K562 (cell line): ENCODE results near the gene EXOC4. TPM values are rescaled to one million over a fixed set of nuclear protein-coding genes. Genes with fewer than 3 reads are reported as not detected.

Experiments
- CBFA2T3 ChIP-seq: fragments of 450-650 bp; IDR thresholded peaks from 2 replicates; pipeline ENCODE4 v1.6.1; 2017
- CCNT2 ChIP-seq: IDR thresholded peaks from 2 replicates; pipeline ENCODE4 v1.6.1; 2011; ENCODE audit warnings: borderline replicate concordance, low read depth, mild to moderate bottlenecking, moderate library complexity, mixed read lengths, low read length; ENCODE audit not compliant: insufficient read length; ENCODE audit errors: extremely low read depth
- CEBPB ChIP-seq: fragments of 450-650 bp; IDR thresholded peaks from 2 replicates; pipeline ENCODE4 v1.6.1; 2016; ENCODE audit warnings: missing genetic modification characterization, missing compliant biosample characterization
- E2F3 ChIP-seq: fragments of 250-450 bp; sonication (Bioruptor Pico); IDR thresholded peaks from 2 replicates; pipeline ENCODE4 v1.4.0; 2020; ENCODE audit warnings: mild to moderate bottlenecking
- EP300 ChIP-seq: IDR thresholded peaks from 2 replicates; pipeline ENCODE4 v1.6.1; 2012; ENCODE audit warnings: low read length, improper control_type of control experiment
- ETS2 ChIP-seq: IDR thresholded peaks from 2 replicates; pipeline ENCODE4 v1.6.1; 2016; ENCODE audit warnings: borderline replicate concordance, missing genetic modification characterization, mild to moderate bottlenecking, moderate library complexity, missing compliant biosample characterization; ENCODE audit not compliant: poor library complexity, severe bottlenecking
- HDAC6 ChIP-seq: IDR thresholded peaks from 2 replicates; pipeline ENCODE4 v1.6.1; 2012; ENCODE audit warnings: low read depth, mild to moderate bottlenecking, control low read depth, inconsistent platforms, low read length, moderate library complexity
- KDM1A ChIP-seq, 2 experiments: fragments of 450-650 bp; IDR thresholded peaks; 2 replicates each; pipeline ENCODE4 v1.6.1; 2016; ENCODE audit warnings: mild to moderate bottlenecking in 2 of 2
- NFXL1 ChIP-seq: fragments of 450-650 bp; formaldehyde crosslinking; IDR thresholded peaks from 2 replicates; pipeline ENCODE4 v1.4.0; 2021; ENCODE audit warnings: mild to moderate bottlenecking
- NRF1 ChIP-seq, 2 experiments: fragments of 450-650 bp; IDR thresholded peaks in 1 of 2; conservative IDR thresholded peaks in 1 of 2; 2 replicates each; pipeline ENCODE4 v1.6.1; 2014; ENCODE audit warnings: mild to moderate bottlenecking in 2 of 2
- PTTG1 ChIP-seq: fragments of 450-650 bp; IDR thresholded peaks from 2 replicates; pipeline ENCODE4 v1.6.1; 2016; ENCODE audit warnings: low read depth, mild to moderate bottlenecking, missing genetic modification characterization, missing compliant biosample characterization
- RBFOX2 ChIP-seq: fragments of 200-400 bp; formaldehyde crosslinking; IDR thresholded peaks from 2 replicates; pipeline ENCODE4 v1.6.1; 2017; ENCODE audit warnings: low read depth, mild to moderate bottlenecking, low read length, moderate library complexity
- RHOXF2B ChIP-seq: fragments of 250-450 bp; sonication (Bioruptor Pico); conservative IDR thresholded peaks from 2 replicates; pipeline ENCODE4 v1.5.1; 2021
- SAP30 ChIP-seq: fragments of 200-600 bp; sonication (generic); IDR thresholded peaks from 2 replicates; pipeline ENCODE4 v1.6.1; 2012; ENCODE audit warnings: borderline replicate concordance, low read depth, mild to moderate bottlenecking, moderate library complexity, low read length, control low read depth, inconsistent platforms; ENCODE audit not compliant: insufficient read depth, poor library complexity, severe bottlenecking
- SIN3B ChIP-seq: fragments of 450-650 bp; IDR thresholded peaks from 2 replicates; pipeline ENCODE4 v1.6.1; 2017; ENCODE audit warnings: low read depth, mild to moderate bottlenecking, moderate library complexity
- U2AF1 ChIP-seq: fragments of 200-400 bp; formaldehyde crosslinking; optimal IDR thresholded peaks from 2 replicates; pipeline ENCODE3; 2017; ENCODE audit warnings: mild to moderate bottlenecking, low read depth, low read length, moderate library complexity
- ZBED1 ChIP-seq: IDR thresholded peaks from 2 replicates; pipeline ENCODE4 v1.6.1; 2014
- ZBTB33 ChIP-seq: sonication (generic); formaldehyde crosslinking; IDR thresholded peaks from 2 replicates; pipeline ENCODE4 v1.8.1; 2023; ENCODE audit warnings: mild to moderate bottlenecking, missing genetic modification reagents
- ZBTB7A ChIP-seq: IDR thresholded peaks from 2 replicates; pipeline ENCODE4 v1.6.1; 2011; ENCODE audit warnings: low read depth, mild to moderate bottlenecking, low read length, moderate library complexity, borderline replicate concordance; ENCODE audit not compliant: control insufficient read depth
- ZC3H11A ChIP-seq: IDR thresholded peaks from 2 replicates; pipeline ENCODE4 v1.6.1; 2012; ENCODE audit warnings: low read depth, low read length, improper control_type of control experiment
- ZNF232 ChIP-seq: sonication (generic); formaldehyde crosslinking; IDR thresholded peaks from 2 replicates; pipeline ENCODE4 v1.8.0; 2022; ENCODE audit warnings: mild to moderate bottlenecking, missing genetic modification reagents
- ZNF282 ChIP-seq: sonication (generic); formaldehyde crosslinking; IDR thresholded peaks from 2 replicates; pipeline ENCODE4 v1.8.1; 2023; ENCODE audit warnings: missing genetic modification reagents
- ZNF395 ChIP-seq: fragments of 200-800 bp; sonication (Bioruptor generic); IDR thresholded peaks from 2 replicates; pipeline ENCODE4 v1.6.1; 2017; ENCODE audit warnings: missing genetic modification characterization, missing compliant biosample characterization
- ZNF79 ChIP-seq: fragments of 250-450 bp; sonication (Bioruptor Pico); IDR thresholded peaks from 2 replicates; pipeline ENCODE4 v1.4.0; 2020; ENCODE audit warnings: low read depth, mild to moderate bottlenecking, moderate library complexity
- polyA plus RNA-seq, 8 experiments: library from polyadenylated mRNA; depleted of rRNA in 4 of 8; stranded (reverse) in 5 of 8; unstranded in 3 of 8; fragments of >200 nt; fragmentation: Nextera tagmentation in 2 of 8; fragmentation: Illumina TruSeq in 1 of 8; extraction: Ambion mirVana in 2 of 8; extraction: Trizol in 1 of 8; gene quantifications; 2 replicates each; pipeline versions ENCODE4 v1.2.1 to v1.2.3, GENCODE V29; 2011 to 2014; ENCODE audit warnings: inconsistent platforms in 1 of 8, missing spikeins in 1 of 8
- total RNA-seq, 7 experiments: library from RNA; depleted of rRNA in 6 of 7; stranded (reverse); fragments of >200 nt in 6 of 7; fragmentation: Illumina TruSeq in 2 of 7; extraction: Trizol in 2 of 7; gene quantifications; 2 replicates each; pipeline versions ENCODE4 v1.2.1 to v1.2.3, GENCODE V29; 2011 to 2021; ENCODE audit warnings: low replicate concordance in 1 of 7
- TF ChIP-seq, protein P1 (sequence below), 3 experiments: fragments of 200-800 bp in 1 of 3; sonication (Bioruptor generic) in 1 of 3; sonication (generic) in 1 of 3; formaldehyde crosslinking in 1 of 3; IDR thresholded peaks; 2 replicates each; pipeline versions ENCODE4 v1.6.1 to v1.8.0; 2016 to 2022; ENCODE audit warnings: mild to moderate bottlenecking in 2 of 3, missing compliant biosample characterization in 2 of 3, missing genetic modification characterization in 2 of 3, missing genetic modification reagents in 1 of 3
- TF ChIP-seq, protein P2 (sequence below): sonication (generic); formaldehyde crosslinking; IDR thresholded peaks from 2 replicates; pipeline ENCODE4 v1.8.0; 2022; ENCODE audit warnings: missing genetic modification reagents, mild to moderate bottlenecking, borderline replicate concordance

Gene EXOC4
- total and polyA plus RNA-seq, 9 of the 15 experiments (the other 6 are each of a cell fraction or from before 2014, with no cell fraction given): 18.5 to 73.1 (median 46.6) TPM

GRCh38 chr7:133253519-133253875, 619 bp downstream of the EXOC4 start (continued):
- TF ChIP-seq SAP30 (no peak), KDM1A (IDR thresholded peaks at IDR 0.05) (no peak), EP300 (no peak), HDAC6 (no peak), CCNT2 (no peak), ZBED1 (no peak), ZBTB33 (CRISPR knock-in tag) (no peak), ZNF232 (CRISPR knock-in tag) (no peak), ZBTB7A (no peak), ZNF395 (CRISPR knock-in tag) (no peak), U2AF1 (no peak), CBFA2T3 (no peak), RHOXF2B (no peak), ZNF79 (no peak), E2F3 (0 out of 2 replicates have a peak, but pooled peaks have one; percentile 36), NRF1 (conservative IDR thresholded peaks at IDR 0.05 in 1 of 2, IDR thresholded peaks at IDR 0.05 in 1 of 2) (no peak), RBFOX2 (no peak), NFXL1 (CRISPR knock-in tag) (no peak), SIN3B (no peak), PTTG1 (tag) (no peak), CEBPB (no peak), ETS2 (no peak), ZC3H11A (no peak), ZNF282 (CRISPR knock-in tag) (no peak)
- TF ChIP-seq, protein P1, sequence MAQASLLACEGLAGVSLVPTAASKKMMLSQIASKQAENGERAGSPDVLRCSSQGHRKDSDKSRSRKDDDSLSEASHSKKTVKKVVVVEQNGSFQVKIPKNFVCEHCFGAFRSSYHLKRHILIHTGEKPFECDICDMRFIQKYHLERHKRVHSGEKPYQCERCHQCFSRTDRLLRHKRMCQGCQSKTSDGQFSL (CRISPR knock-in tag; IDR thresholded peaks at IDR 0.05): peak; percentile 64
- TF ChIP-seq, protein P1 (tag; IDR thresholded peaks at IDR 0.05): no peak; a peak in 1 of 4 replicates
- TF ChIP-seq, protein P2, sequence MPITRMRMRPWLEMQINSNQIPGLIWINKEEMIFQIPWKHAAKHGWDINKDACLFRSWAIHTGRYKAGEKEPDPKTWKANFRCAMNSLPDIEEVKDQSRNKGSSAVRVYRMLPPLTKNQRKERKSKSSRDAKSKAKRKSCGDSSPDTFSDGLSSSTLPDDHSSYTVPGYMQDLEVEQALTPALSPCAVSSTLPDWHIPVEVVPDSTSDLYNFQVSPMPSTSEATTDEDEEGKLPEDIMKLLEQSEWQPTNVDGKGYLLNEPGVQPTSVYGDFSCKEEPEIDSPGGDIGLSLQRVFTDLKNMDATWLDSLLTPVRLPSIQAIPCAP (CRISPR knock-in tag): no peak
